SK-N-SH (cell line): Measurements from ENCODE around the gene ATP1A2. TPM values are rescaled to one million over a fixed set of nuclear protein-coding genes. Genes with fewer than 3 reads are reported as not detected.

ENCODE experiments used
- CTCF ChIA-PET: fragments of 300-600, 350-600 bp; formaldehyde crosslinking; extraction: SDS; loops from one replicate; lab custom pipeline; 2021; lab: Yijun Ruan, JAX
- POLR2A ChIA-PET: fragments of 350-600 bp; sonication (Branson Sonifier 250); formaldehyde crosslinking; extraction: SDS; loops from one replicate; lab custom pipeline; 2020; ENCODE audit warnings: antibody characterized with exemption, inconsistent platforms; lab: Yijun Ruan, JAX
- DNase-seq: peaks from one replicate; pipeline ENCODE4 v3.0.0; 2012
- H2AFZ ChIP-seq: fragments of 200-600 bp; sonication (generic); 2 replicates; pipeline ENCODE4 v1.8.1; 2016; ENCODE audit warnings: antibody characterized with exemption, mild to moderate bottlenecking, low read depth
- H3F3A ChIP-seq: fragments of 200-600 bp; sonication (generic); replicated peaks from 2 replicates; pipeline ENCODE3; 2016; ENCODE audit warnings: antibody characterized with exemption, mild to moderate bottlenecking; ENCODE audit not compliant: insufficient read depth
- H3K27ac ChIP-seq, 2 experiments: fragments of 200-500 bp in 1 of 2; fragments of 200-600 bp in 1 of 2; sonication (Bioruptor generic) in 1 of 2; sonication (generic), shearing (Covaris generic) in 1 of 2; 2 replicates each; pipeline versions ENCODE4 v1.5.1 to v1.6.1; 2014 to 2016; ENCODE audit warnings: low read depth in 2 of 2, inconsistent platforms in 1 of 2, low read length in 1 of 2, mild to moderate bottlenecking in 1 of 2, mixed read lengths in 1 of 2
- H3K27me3 ChIP-seq: fragments of 200-600 bp; sonication (generic), shearing (Covaris generic); 2 replicates; pipeline ENCODE4 v1.6.1; 2016; ENCODE audit warnings: mixed run types; ENCODE audit not compliant: insufficient read depth
- H3K36me3 ChIP-seq, 2 experiments: fragments of 200-500 bp in 1 of 2; fragments of 200-600 bp in 1 of 2; sonication (Bioruptor generic) in 1 of 2; sonication (generic) in 1 of 2; replicated peaks in 1 of 2; 2 replicates each; pipeline versions ENCODE3 to v1.5.1; 2014 to 2016; ENCODE audit warnings: low read length in 1 of 2, mild to moderate bottlenecking in 1 of 2; ENCODE audit not compliant: insufficient read depth in 2 of 2, control insufficient read depth in 1 of 2
- H3K4me1 ChIP-seq, 2 experiments: fragments of 200-500 bp in 1 of 2; fragments of 200-600 bp in 1 of 2; sonication (Bioruptor generic) in 1 of 2; sonication (generic), shearing (Covaris generic) in 1 of 2; 2 replicates each; pipeline versions ENCODE4 v1.5.1 to v1.6.1; 2014 to 2016; ENCODE audit warnings: low read depth in 1 of 2, low read length in 1 of 2, mixed run types in 1 of 2; ENCODE audit not compliant: insufficient read depth in 2 of 2, control insufficient read depth in 1 of 2
- H3K4me2 ChIP-seq: fragments of 200-600 bp; sonication (generic), shearing (Covaris generic); 2 replicates; pipeline ENCODE4 v1.6.1; 2017; ENCODE audit warnings: mixed run types
- H3K4me3 ChIP-seq, 2 experiments: fragments of 200-500 bp in 1 of 2; fragments of 200-600 bp in 1 of 2; sonication (Bioruptor generic) in 1 of 2; sonication (generic), shearing (Covaris generic) in 1 of 2; 2 replicates each; pipeline versions ENCODE4 v1.5.1 to v1.8.1; 2014 to 2016; ENCODE audit warnings: low read depth in 2 of 2, inconsistent platforms in 1 of 2, low read length in 1 of 2, mild to moderate bottlenecking in 1 of 2, mixed read lengths in 1 of 2, moderate library complexity in 1 of 2
- H3K79me2 ChIP-seq: fragments of 200-600 bp; sonication (generic); 2 replicates; pipeline ENCODE4 v1.8.1; 2017; ENCODE audit warnings: mild to moderate bottlenecking; ENCODE audit not compliant: insufficient read depth
- H3K9ac ChIP-seq: fragments of 200-600 bp; sonication (generic); 2 replicates; pipeline ENCODE4 v1.6.1; 2017; ENCODE audit warnings: mixed run types
- H3K9me2 ChIP-seq: fragments of 200-600 bp; sonication (generic); 2 replicates; pipeline ENCODE4 v1.6.1; 2017; ENCODE audit warnings: mixed run types
- H3K9me3 ChIP-seq: fragments of 200-600 bp; sonication (generic); 2 replicates; pipeline ENCODE4 v1.6.1; 2017; ENCODE audit warnings: mixed run types, mild to moderate bottlenecking, moderate library complexity
- H4K20me1 ChIP-seq: fragments of 200-600 bp; sonication (generic); 2 replicates; pipeline ENCODE4 v1.6.1; 2017; ENCODE audit warnings: mild to moderate bottlenecking, mixed run types; ENCODE audit not compliant: insufficient read depth
- CHD2 ChIP-seq: fragments of 150-350 bp; IDR thresholded peaks from 2 replicates; pipeline ENCODE4 v1.6.1; 2018; ENCODE audit warnings: low read length; ENCODE audit not compliant: partially characterized antibody
- CTCF ChIP-seq: fragments of 200-600 bp; sonication (generic); IDR thresholded peaks from 2 replicates; pipeline ENCODE4 v1.6.1; 2017; ENCODE audit warnings: antibody characterized with exemption, mild to moderate bottlenecking, moderate library complexity
- FOSL2 ChIP-seq: IDR thresholded peaks from 2 replicates; pipeline ENCODE4 v1.4.0; 2012; ENCODE audit warnings: low read depth, mild to moderate bottlenecking, moderate library complexity, borderline replicate concordance
- FOXJ3 ChIP-seq: sonication (generic); formaldehyde crosslinking; IDR thresholded peaks from 2 replicates; pipeline ENCODE4 v1.5.1; 2020; ENCODE audit warnings: mild to moderate bottlenecking, missing genetic modification reagents
- FOXM1 ChIP-seq: IDR thresholded peaks from 2 replicates; pipeline ENCODE4 v1.4.0; 2012; ENCODE audit warnings: low read depth, mild to moderate bottlenecking
- GABPA ChIP-seq: IDR thresholded peaks from 2 replicates; pipeline ENCODE4 v1.4.0; 2012; ENCODE audit warnings: low read depth, mild to moderate bottlenecking
- GATA2 ChIP-seq: sonication (generic); formaldehyde crosslinking; IDR thresholded peaks from 2 replicates; pipeline ENCODE4 v1.5.0; 2020; ENCODE audit warnings: mild to moderate bottlenecking, missing genetic modification reagents
- MEF2A ChIP-seq: IDR thresholded peaks from 2 replicates; pipeline ENCODE4 v1.4.0; 2012; ENCODE audit warnings: low read depth, borderline replicate concordance
- NFIC ChIP-seq: IDR thresholded peaks from 2 replicates; pipeline ENCODE4 v1.4.0; 2012; ENCODE audit warnings: borderline replicate concordance
- NRF1 ChIP-seq: IDR thresholded peaks from 2 replicates; pipeline ENCODE4 v1.6.1; 2012; ENCODE audit warnings: low read depth, mild to moderate bottlenecking, low read length
- PBX3 ChIP-seq: IDR thresholded peaks from 2 replicates; pipeline ENCODE4; 2012
- POLR2AphosphoS5 ChIP-seq: IDR thresholded peaks from 2 replicates; pipeline ENCODE4 v1.6.1; 2012; ENCODE audit warnings: low read depth, low read length
- RAD21 ChIP-seq: IDR thresholded peaks from 2 replicates; pipeline ENCODE4 v1.6.1; 2012; ENCODE audit warnings: mild to moderate bottlenecking, low read length
- RXRA ChIP-seq: IDR thresholded peaks from 2 replicates; pipeline ENCODE4 v1.4.0; 2012; ENCODE audit warnings: low read depth, mild to moderate bottlenecking, borderline replicate concordance
- SIN3A ChIP-seq: IDR thresholded peaks from 2 replicates; pipeline ENCODE4 v1.6.1; 2012; ENCODE audit warnings: low read depth, mild to moderate bottlenecking, low read length, moderate library complexity, borderline replicate concordance
- SMC3 ChIP-seq: IDR thresholded peaks from 2 replicates; pipeline ENCODE4 v1.6.1; 2012; ENCODE audit warnings: low read depth, low read length, improper control_type of control experiment
- TAF1 ChIP-seq: IDR thresholded peaks from 2 replicates; pipeline ENCODE4 v1.6.1; 2012; ENCODE audit warnings: low read depth, mild to moderate bottlenecking, low read length, moderate library complexity, borderline replicate concordance
- TCF12 ChIP-seq: IDR thresholded peaks from 2 replicates; pipeline ENCODE4 v1.4.0; 2012
- TEAD4 ChIP-seq: IDR thresholded peaks from 2 replicates; pipeline ENCODE4 v1.4.0; 2012; ENCODE audit warnings: mild to moderate bottlenecking, borderline replicate concordance; ENCODE audit not compliant: insufficient read depth
- USF1 ChIP-seq: IDR thresholded peaks from 2 replicates; pipeline ENCODE4 v1.4.0; 2012; ENCODE audit warnings: low read depth, borderline replicate concordance
- USF2 ChIP-seq: fragments of 150-350 bp; IDR thresholded peaks from 2 replicates; pipeline ENCODE4 v1.6.1; 2017; ENCODE audit warnings: antibody characterized with exemption, low read length, low read depth, borderline replicate concordance
- YY1 ChIP-seq: IDR thresholded peaks from 2 replicates; pipeline ENCODE4 v1.4.0; 2012; ENCODE audit warnings: low read depth, mild to moderate bottlenecking
- WGBS: methylation state at CpG from one replicate; pipeline ENCODE4 v1.1.6; 2017; ENCODE audit warnings: low lambda C conversion rate; 5-methylcytosine and 5-hydroxymethylcytosine counted together
- polyA plus RNA-seq, 3 experiments: library from polyadenylated mRNA; depleted of rRNA; stranded (reverse); fragments of >200 nt; gene quantifications; 2 replicates each; pipeline ENCODE4 v1.2.3, GENCODE V29; 2012
- TF ChIP-seq, protein P1 (sequence below): IDR thresholded peaks from 2 replicates; pipeline ENCODE4 v1.6.1; 2012; ENCODE audit warnings: mild to moderate bottlenecking, low read depth, low read length, moderate library complexity

Gene ATP1A2
- polyA plus RNA-seq, 1 of the 3 experiments (the other 2 are of a cell fraction): 0.07 TPM

DNA sequence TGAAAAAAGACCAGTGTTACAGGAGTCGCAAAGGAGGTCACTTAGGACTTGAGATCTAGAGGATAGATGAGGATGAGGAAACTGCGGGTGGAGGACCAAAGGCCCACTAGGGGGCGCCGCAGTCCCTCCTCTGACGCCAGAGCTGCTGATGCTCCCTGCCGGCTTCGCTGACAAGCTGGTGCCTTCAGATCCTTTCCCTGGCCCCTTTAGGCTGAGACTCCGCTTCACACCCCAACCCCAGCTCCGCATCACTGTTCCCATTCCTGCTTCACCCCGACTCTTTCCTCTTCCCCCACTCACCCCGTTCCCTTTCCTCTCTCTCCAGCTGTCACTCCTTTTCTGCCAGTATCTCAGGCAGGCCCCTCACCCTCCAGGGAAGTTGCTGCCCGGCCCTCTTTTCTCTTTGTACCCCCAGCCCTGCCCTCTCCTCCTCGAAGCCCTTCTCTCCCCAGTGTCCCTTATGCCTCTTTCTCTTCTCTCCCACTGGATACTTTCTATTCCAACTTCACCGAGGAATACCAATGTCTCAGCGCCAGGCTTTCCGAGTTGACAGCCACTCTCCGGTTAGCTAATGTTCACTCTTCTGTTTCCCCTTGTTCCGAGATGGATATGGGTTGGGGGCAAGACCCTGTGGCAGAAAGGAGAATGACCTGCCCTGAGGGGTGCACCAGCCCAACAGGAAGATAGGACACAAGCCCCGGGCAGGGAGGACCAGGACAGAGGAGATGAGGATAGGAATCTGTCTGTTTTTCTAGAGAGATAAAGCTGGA lies 29.7 kb upstream of the ATP1A2 start:
- DNase-seq: peak; percentile 91
- H3F3A ChIP-seq: no peaks in the 10 kb centered on the region
- peaks cover 0 to 2% of the 10 kb centered on the region in 2 experiments for H3K36me3 ChIP-seq
- no peak overlapping the region for H3K27ac ChIP-seq
- TF ChIP-seq TEAD4 (no peak), GATA2 (CRISPR knock-in tag) (peak; percentile 16; the same call in 1 of the 2 replicates), USF2 (no peak), POLR2AphosphoS5 (no peak), NFIC (no peak), USF1 (no peak), RXRA (no peak), GABPA (no peak), RAD21 (peak; percentile 76), SIN3A (no peak), TCF12 (no peak), MEF2A (no peak), PBX3 (no peak), YY1 (no peak), FOSL2 (no peak), FOXM1 (no peak), FOXJ3 (CRISPR knock-in tag) (no peak), CTCF (peak; percentile 78), TAF1 (no peak), CHD2 (no peak), SMC3 (peak; percentile 57), NRF1 (no peak)
- TF ChIP-seq, protein P1, sequence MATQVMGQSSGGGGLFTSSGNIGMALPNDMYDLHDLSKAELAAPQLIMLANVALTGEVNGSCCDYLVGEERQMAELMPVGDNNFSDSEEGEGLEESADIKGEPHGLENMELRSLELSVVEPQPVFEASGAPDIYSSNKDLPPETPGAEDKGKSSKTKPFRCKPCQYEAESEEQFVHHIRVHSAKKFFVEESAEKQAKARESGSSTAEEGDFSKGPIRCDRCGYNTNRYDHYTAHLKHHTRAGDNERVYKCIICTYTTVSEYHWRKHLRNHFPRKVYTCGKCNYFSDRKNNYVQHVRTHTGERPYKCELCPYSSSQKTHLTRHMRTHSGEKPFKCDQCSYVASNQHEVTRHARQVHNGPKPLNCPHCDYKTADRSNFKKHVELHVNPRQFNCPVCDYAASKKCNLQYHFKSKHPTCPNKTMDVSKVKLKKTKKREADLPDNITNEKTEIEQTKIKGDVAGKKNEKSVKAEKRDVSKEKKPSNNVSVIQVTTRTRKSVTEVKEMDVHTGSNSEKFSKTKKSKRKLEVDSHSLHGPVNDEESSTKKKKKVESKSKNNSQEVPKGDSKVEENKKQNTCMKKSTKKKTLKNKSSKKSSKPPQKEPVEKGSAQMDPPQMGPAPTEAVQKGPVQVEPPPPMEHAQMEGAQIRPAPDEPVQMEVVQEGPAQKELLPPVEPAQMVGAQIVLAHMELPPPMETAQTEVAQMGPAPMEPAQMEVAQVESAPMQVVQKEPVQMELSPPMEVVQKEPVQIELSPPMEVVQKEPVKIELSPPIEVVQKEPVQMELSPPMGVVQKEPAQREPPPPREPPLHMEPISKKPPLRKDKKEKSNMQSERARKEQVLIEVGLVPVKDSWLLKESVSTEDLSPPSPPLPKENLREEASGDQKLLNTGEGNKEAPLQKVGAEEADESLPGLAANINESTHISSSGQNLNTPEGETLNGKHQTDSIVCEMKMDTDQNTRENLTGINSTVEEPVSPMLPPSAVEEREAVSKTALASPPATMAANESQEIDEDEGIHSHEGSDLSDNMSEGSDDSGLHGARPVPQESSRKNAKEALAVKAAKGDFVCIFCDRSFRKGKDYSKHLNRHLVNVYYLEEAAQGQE: no peak
- TF ChIP-seq, all 33 proteins: peak for 4
- peaks cover 22% of the 10 kb centered on the region; the same call in 1 of the 2 replicates for H3K27me3 ChIP-seq
- H3K79me2 ChIP-seq: no peaks in the 10 kb centered on the region
- H2AFZ ChIP-seq: no peak overlapping the region
- H3K4me2 ChIP-seq: no peak overlapping the region
- no peaks in the 10 kb centered on the region for H3K9me3 ChIP-seq
- WGBS: 60% methylated on average over 16 of the region's 19 CpGs
- H3K4me3 ChIP-seq: no peak overlapping the region
- no peak overlapping the region for H3K9ac ChIP-seq
- H3K4me1 ChIP-seq: peaks cover 0 to 13% of the 10 kb centered on the region in 2 experiments; a peak in 1 of 4 replicates
- no peaks in the 10 kb centered on the region for H3K9me2 ChIP-seq
- no peaks in the 10 kb centered on the region for H4K20me1 ChIP-seq
- POLR2A ChIA-PET: interaction anchor here (1.0 to 1.7 kb wide), 2 partner anchors 12 to 176 kb away, joined by 3 to 5 read pairs; partner anchors contain the start of genes DCAF8 and IGSF8
- CTCF ChIA-PET: interaction anchor here (0.6 to 8.2 kb wide), 64 partner anchors 7 to 293 kb away, joined by 3 to 132 read pairs (median 4); partner anchors contain the start of genes CASQ1, IGSF8, KCNJ10 and PIGM
